Cerebellar cortex (tissue), 1 donor: ENCODE results near the gene SUPT4H1.

ENCODE experiments used
- DNase-seq: peaks from one replicate; pipeline ENCODE4 v3.0.0-alpha.2; 2015; ENCODE audit warnings: low spot score

Gene SUPT4H1

DNA sequence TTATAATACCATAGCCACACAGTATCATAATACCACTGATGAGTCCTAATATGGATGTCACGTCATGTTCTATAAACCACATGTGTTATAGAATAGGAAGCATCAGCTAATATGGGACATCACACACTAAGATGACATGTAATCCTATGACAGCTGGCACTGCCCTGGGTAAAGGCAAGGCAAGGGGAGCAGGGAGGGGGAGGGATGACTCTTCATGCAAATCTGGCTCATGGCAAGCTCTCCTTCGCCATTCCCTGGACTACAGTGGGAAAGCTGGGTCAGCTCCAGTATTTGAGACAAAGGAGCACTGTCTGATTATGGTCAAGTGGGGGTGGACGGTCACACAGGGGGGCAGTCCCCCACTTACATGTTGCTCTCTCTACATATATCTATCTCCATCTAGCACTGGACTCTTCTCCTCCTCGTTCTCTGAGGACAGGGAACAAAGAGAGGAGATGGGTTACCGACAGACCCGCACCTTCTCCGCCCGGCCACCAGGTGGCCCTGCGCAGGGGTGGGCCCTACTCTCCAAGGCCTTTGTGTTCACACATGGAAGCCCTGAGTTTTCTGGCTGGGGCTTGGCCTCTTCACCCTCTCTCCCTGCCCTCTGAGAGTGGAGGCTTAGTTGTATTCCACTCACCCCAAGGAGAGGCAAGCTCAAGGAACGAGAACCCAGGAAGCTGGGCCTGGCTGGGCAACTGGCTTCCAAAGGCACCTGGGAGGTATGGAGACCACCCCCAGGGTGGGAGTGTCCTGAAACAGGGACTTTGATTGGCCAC is 47.8 kb downstream of the SUPT4H1 start:
- peak; percentile 38 for DNase-seq

DNA sequence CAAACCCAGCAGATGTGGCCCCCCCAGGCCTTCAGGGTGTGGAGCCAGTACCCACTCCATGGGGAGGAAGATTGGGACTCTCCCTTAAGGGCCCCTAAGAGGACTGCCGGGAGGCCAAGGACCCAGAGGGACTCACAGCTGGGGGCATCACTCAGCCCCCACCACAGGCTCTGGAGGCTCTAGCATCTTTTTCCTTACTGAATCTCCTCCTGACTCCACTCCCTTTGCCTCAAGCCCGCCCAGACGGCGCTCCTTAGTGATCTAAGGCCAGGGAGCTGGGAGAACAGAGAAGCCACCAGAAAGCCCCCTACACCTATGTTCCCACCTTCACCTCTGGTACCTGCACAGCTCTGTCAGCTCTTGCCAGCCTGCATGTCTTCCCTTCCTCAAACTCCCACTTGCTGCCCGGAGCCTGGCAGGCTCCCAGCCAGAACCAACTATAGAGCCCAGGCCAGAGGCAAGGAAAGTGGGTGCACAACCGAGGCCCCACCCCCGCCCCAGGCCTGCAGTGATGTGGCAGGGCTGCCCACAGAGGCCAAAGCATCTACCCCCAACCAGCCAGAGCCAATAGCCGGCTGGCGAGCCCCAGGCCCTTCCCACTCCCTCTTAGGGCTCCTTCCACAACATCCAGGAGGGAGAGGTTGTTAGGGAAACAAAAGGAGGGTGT is 48.9 kb downstream of the SUPT4H1 start:
- no peak for DNase-seq

DNA sequence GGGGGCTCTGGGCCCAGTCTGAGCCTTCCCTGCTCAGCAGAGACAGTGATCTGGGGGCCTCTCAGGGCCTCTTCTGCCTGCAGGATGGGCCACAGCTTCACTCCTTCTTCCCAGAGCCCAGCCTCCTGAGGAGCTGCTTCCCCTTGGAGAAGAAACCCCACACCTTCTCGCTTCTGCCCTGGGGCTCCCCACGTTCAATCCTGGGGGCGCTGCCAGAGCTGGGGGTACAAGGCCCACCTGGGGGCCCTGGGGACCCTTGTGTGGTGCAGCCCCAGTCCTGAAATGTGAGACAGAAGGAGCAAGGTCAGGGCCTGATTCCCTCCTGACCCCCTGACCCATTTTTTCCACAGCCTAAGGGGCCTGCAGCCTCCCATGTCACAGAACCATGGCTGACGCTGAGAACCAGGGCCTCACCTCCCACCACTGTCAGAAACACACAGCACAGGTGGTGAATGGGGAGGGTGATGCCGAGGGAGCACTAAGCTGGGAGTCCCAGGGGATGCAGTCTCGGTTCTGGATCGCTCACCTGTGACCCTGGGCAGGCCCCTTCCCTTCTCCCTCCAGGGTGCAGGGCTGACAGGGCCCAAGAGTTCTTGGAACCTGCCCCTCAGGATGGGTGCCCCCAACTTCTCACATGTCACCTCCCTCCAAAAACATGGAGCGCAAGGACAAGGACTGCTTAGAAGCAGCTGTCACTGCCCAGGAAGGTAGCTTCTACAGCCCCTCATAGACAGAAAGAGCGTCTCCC is 49.7 kb downstream of the SUPT4H1 start:
- DNase-seq: no peak

DNA sequence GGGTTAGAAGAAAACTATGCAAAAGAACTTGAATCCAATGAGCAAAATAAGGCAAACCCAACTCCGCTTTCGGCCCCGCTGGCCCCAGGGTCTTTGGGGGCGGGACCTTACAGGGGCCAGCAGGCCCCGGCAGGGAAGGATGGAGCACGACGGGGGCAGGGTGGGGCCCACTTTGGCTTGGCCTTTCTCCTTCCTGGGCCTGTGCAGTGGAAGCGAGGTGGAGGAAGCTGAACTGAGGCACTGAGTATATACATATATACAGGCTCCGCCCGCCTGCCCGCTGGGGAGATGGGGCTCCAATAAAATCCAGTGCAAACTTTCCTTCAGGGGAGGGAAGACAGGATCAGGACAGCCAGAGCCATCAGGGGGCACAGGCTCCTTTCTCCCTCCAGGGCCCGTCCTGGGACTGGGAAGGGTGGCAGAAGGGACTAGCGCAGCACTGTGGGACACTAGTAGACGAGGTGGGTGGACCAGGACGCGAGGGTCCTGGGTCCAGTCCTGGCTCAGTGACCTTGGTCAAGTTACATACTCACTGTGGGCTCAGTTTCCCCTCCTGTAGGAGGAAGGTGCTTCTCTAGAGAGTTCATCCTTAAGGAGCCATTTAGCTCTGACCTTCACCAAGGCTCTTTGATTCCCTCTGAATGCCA is 50.4 kb downstream of the SUPT4H1 start:
- no peak for DNase-seq

DNA sequence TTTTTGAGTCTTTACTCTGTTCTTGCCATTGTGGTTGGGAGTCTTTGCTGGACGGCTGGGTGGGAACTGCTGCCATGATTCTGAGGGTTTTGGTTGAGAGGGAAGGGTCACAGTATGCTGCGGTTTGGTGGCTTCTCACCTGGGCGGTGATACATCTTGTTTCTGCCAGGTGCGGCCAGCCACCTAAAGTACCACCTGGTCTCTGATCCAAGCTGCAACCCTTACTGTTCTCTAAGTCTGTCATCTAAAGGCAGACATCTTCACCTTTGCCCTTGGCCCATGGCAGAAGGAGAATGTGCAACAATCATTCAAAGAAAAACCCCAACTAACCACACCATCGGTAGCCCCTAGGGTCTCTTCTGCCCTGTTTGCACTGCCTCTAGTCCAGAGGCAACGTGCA is 51.7 kb downstream of the SUPT4H1 start:
- no peak for DNase-seq
